DOHH2 (cell line): Measurements from ENCODE around the gene MRFAP1.

ENCODE experiments used
- EZH2phosphoT487 ChIP-seq: fragments of 200-600 bp; sonication (generic); IDR thresholded peaks from 2 replicates; pipeline ENCODE4 v1.6.1; 2017; ENCODE audit warnings: borderline replicate concordance, mild to moderate bottlenecking, antibody characterized with exemption, low read length, moderate library complexity, mixed read lengths
- TF ChIP-seq, protein P1 (sequence below): fragments of 200-600 bp; sonication (generic); IDR thresholded peaks from one replicate; pipeline ENCODE4 v1.5.1; 2014; ENCODE audit warnings: antibody characterized with exemption, mild to moderate bottlenecking, low read depth, low read length; ENCODE audit not compliant: poor library complexity, severe bottlenecking

DNA sequence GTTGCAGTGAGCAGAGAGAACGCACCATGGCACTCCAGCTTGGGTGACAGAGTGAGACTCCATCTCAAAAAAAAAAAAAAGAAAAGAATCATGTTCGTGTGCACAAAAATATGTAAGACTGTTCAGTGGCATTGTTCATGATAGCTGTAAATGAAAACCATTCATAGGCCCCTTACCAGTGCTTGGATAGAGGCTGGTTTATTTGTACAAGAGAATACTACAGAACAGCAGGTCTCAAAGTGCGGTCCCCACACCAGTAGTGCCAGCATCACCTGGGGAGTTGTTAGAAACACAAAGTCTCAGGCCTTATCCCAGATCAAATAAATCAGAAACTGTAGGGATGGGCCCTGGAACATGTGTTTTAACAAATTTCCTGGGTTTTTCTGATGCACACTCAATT is 12.7 kb upstream of the MRFAP1 start:
- no peak for TF ChIP-seq EZH2phosphoT487
- TF ChIP-seq, protein P1, sequence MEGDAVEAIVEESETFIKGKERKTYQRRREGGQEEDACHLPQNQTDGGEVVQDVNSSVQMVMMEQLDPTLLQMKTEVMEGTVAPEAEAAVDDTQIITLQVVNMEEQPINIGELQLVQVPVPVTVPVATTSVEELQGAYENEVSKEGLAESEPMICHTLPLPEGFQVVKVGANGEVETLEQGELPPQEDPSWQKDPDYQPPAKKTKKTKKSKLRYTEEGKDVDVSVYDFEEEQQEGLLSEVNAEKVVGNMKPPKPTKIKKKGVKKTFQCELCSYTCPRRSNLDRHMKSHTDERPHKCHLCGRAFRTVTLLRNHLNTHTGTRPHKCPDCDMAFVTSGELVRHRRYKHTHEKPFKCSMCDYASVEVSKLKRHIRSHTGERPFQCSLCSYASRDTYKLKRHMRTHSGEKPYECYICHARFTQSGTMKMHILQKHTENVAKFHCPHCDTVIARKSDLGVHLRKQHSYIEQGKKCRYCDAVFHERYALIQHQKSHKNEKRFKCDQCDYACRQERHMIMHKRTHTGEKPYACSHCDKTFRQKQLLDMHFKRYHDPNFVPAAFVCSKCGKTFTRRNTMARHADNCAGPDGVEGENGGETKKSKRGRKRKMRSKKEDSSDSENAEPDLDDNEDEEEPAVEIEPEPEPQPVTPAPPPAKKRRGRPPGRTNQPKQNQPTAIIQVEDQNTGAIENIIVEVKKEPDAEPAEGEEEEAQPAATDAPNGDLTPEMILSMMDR, result no peak
